OCI-LY7 (cell line): Measurements from ENCODE around the gene TMC4. TPM values are rescaled to one million over a fixed set of nuclear protein-coding genes. Genes with fewer than 3 reads are reported as not detected.

Experiments
- BruUV-seq: library from RNA; stranded (reverse); fragments of 400-500 nt; replicated peaks from 2 replicates; lab custom pipeline; 2021; lab: Mats Ljungman, UMichigan
- CTCF ChIA-PET: fragments of 300-600 bp; sonication (Branson Sonifier 250); formaldehyde crosslinking; loops from one replicate; lab custom pipeline; 2022; ENCODE audit warnings: antibody characterized with exemption; ENCODE audit not compliant: unreplicated experiment; lab: Charles Lee
- POLR2A ChIA-PET: fragments of 300-600 bp; sonication (Branson Sonifier 250); formaldehyde crosslinking; loops from one replicate; lab custom pipeline; 2022; ENCODE audit warnings: antibody characterized with exemption; lab: Charles Lee
- DNase-seq: peaks from one replicate; pipeline ENCODE4 v3.0.0-alpha.2; 2015; ENCODE audit warnings: low spot score
- H2AFZ ChIP-seq: fragments of 200-600 bp; sonication (generic), shearing (Covaris generic); 2 replicates; pipeline ENCODE4 v1.6.1; 2014; ENCODE audit warnings: mild to moderate bottlenecking, antibody characterized with exemption, low read length, moderate library complexity
- H3K27ac ChIP-seq: fragments of 200-600 bp; sonication (generic); 2 replicates; pipeline ENCODE4 v1.5.1; 2014; ENCODE audit warnings: mixed run types, low read depth, mild to moderate bottlenecking, moderate library complexity, low read length, inconsistent platforms; ENCODE audit not compliant: poor library complexity, severe bottlenecking
- H3K36me3 ChIP-seq: fragments of 200-600 bp; sonication (generic); 2 replicates; pipeline ENCODE4 v1.6.1; 2014; ENCODE audit warnings: mild to moderate bottlenecking, antibody characterized with exemption, low read length, moderate library complexity, mixed read lengths; ENCODE audit not compliant: insufficient read depth
- H3K4me1 ChIP-seq: fragments of 200-600 bp; sonication (generic); 2 replicates; pipeline ENCODE4 v1.5.1; 2014; ENCODE audit warnings: mild to moderate bottlenecking, low read length; ENCODE audit not compliant: insufficient read depth, poor library complexity, severe bottlenecking
- H3K4me2 ChIP-seq: fragments of 200-600 bp; sonication (generic); 2 replicates; pipeline ENCODE4 v1.6.1; 2014; ENCODE audit warnings: mild to moderate bottlenecking, low read length
- H3K4me3 ChIP-seq: fragments of 200-600 bp; sonication (generic); 2 replicates; pipeline ENCODE4 v1.5.1; 2014; ENCODE audit warnings: mild to moderate bottlenecking, low read depth, low read length; ENCODE audit not compliant: poor library complexity, severe bottlenecking
- H3K79me2 ChIP-seq: fragments of 200-600 bp; sonication (generic); 2 replicates; pipeline ENCODE4 v1.6.1; 2016; ENCODE audit warnings: low read depth, mild to moderate bottlenecking, low read length, moderate library complexity, mixed read lengths; ENCODE audit not compliant: insufficient read depth
- H3K9me2 ChIP-seq: fragments of 200-600 bp; sonication (generic); 2 replicates; pipeline ENCODE4 v1.6.1; 2016; ENCODE audit warnings: mild to moderate bottlenecking, low read length, mixed read lengths; ENCODE audit not compliant: insufficient read depth
- H3K9me3 ChIP-seq: fragments of 200-600 bp; sonication (generic); 2 replicates; pipeline ENCODE4 v1.6.1; 2014; ENCODE audit warnings: mild to moderate bottlenecking, mixed run types, low read length, mixed read lengths
- H4K20me1 ChIP-seq: fragments of 200-600 bp; sonication (generic); 2 replicates; pipeline ENCODE4 v1.6.1; 2014; ENCODE audit warnings: mild to moderate bottlenecking, antibody characterized with exemption, low read length, moderate library complexity, mixed read lengths; ENCODE audit not compliant: insufficient read depth
- EZH2phosphoT487 ChIP-seq: fragments of 200-600 bp; sonication (generic); IDR thresholded peaks from 2 replicates; pipeline ENCODE4 v1.6.1; 2018; ENCODE audit warnings: low read depth, borderline replicate concordance, mild to moderate bottlenecking, mixed run types, antibody characterized with exemption, low read length, moderate library complexity, mixed read lengths
- intact Hi-C: fragments of 100-400 bp; cut with micrococcal nuclease; formaldehyde crosslinking; loops from one replicate; pipeline ENCODE4 v1.10.0; 2022; ENCODE audit not compliant: unreplicated experiment
- total RNA-seq, 2 experiments: library from RNA; depleted of rRNA in 1 of 2; stranded (reverse); fragments of >200 nt in 1 of 2; shearing (Covaris generic) in 1 of 2; gene quantifications; 2 replicates each; pipeline ENCODE4 v1.2.3, GENCODE V29; 2014 to 2022
- TF ChIP-seq, protein P1 (sequence below): fragments of 200-600 bp; sonication (generic); conservative IDR thresholded peaks from 2 replicates; pipeline ENCODE4 v1.5.1; 2014; ENCODE audit warnings: mild to moderate bottlenecking, antibody characterized with exemption, low read length, moderate library complexity, mixed read lengths

The TMC4 gene
- total RNA-seq, 2 experiments from 2014 or later = not detected

DNA sequence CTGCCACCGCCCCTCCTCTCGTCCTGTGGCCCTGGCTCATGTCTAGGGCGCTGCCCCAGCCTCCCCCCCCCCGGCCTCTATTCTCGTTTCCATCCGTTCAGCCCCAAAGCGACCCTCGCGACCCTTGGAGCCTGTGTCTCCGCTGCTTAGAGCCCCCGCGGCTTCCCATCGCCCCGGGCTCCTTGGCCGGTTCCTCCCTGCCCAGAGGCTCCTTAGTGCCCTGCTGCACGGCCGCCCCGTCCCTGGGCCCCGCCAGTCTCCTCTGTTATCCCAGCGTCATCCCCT lies 44.6 kb downstream of the TMC4 start:
- intact Hi-C loops = no loop called here
- Histone ChIP-seq H2AFZ (no peak overlapping the region), H3K27ac (no peak overlapping the region)

DNA sequence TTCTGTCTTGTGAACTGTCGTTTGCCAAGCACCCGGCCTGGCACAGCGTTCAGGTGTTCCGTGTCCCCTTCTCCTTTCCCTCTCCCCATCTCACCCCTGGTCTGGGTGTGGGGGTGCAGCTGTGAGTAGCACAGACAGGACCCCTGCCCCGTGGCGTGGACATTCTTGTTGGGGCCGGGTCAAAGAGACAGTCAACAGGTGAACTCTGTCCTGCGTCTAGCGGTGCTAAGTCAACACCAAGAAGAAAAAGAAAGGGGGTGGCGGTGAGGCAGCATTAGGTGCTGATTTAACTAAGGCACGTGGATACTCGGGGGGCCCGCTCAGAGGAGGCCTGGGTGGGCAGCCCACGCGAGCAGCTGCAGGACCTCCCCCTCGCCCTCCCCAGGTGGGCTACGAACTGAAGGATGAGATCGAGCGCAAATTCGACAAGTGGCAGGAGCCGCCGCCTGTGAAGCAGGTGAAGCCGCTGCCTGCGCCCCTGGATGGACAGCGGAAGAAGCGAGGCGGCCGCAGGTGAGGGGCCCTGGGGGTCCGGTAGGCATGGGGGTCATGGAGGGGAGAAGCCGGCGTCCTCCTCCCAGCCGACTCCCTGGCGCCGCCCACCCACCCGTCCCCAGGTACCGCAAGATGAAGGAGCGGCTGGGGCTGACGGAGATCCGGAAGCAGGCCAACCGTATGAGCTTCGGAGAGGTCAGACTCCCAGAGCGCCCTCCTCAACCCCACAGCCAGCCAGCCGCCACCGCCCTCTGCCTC lies 45.1 kb downstream of the TMC4 start:
- no TSS peak for BruUV-seq
- H2AFZ ChIP-seq = no peak overlapping the region
- no peaks in the 10 kb centered on the region for H3K9me3 ChIP-seq
- no peak overlapping the region for H3K27ac ChIP-seq
- H3K36me3 ChIP-seq = peaks cover 75% of the 10 kb centered on the region
- no peaks in the 10 kb centered on the region for H3K9me2 ChIP-seq
- no peak overlapping the region for H3K4me3 ChIP-seq
- H4K20me1 ChIP-seq = no peaks in the 10 kb centered on the region
- ChIA-PET POLR2A (no interaction called here), CTCF (no interaction called here)
- no peaks in the 10 kb centered on the region for H3K79me2 ChIP-seq
- H3K4me1 ChIP-seq = no peaks in the 10 kb centered on the region
- TF ChIP-seq, protein P1, sequence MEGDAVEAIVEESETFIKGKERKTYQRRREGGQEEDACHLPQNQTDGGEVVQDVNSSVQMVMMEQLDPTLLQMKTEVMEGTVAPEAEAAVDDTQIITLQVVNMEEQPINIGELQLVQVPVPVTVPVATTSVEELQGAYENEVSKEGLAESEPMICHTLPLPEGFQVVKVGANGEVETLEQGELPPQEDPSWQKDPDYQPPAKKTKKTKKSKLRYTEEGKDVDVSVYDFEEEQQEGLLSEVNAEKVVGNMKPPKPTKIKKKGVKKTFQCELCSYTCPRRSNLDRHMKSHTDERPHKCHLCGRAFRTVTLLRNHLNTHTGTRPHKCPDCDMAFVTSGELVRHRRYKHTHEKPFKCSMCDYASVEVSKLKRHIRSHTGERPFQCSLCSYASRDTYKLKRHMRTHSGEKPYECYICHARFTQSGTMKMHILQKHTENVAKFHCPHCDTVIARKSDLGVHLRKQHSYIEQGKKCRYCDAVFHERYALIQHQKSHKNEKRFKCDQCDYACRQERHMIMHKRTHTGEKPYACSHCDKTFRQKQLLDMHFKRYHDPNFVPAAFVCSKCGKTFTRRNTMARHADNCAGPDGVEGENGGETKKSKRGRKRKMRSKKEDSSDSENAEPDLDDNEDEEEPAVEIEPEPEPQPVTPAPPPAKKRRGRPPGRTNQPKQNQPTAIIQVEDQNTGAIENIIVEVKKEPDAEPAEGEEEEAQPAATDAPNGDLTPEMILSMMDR = no peak
- TF ChIP-seq EZH2phosphoT487 = no peak
- no peak for DNase-seq
- intact Hi-C loops = no loop called here
- H3K4me2 ChIP-seq = no peak overlapping the region

More for the DNA sequence above, 44.6 kb downstream of the TMC4 start:
- Histone ChIP-seq H3K4me2 (no peak overlapping the region), H3K9me3 (no peaks in the 10 kb centered on the region), H3K4me1 (no peaks in the 10 kb centered on the region), H3K9me2 (no peaks in the 10 kb centered on the region), H3K36me3 (peaks cover 70% of the 10 kb centered on the region), H3K4me3 (no peak overlapping the region), H4K20me1 (no peaks in the 10 kb centered on the region), H3K79me2 (no peaks in the 10 kb centered on the region)
- ChIA-PET CTCF (no interaction called here), POLR2A (no interaction called here)
- TF ChIP-seq, protein P1 = no peak
- no peak for TF ChIP-seq EZH2phosphoT487
- no TSS peak for BruUV-seq
- no peak for DNase-seq

DNA sequence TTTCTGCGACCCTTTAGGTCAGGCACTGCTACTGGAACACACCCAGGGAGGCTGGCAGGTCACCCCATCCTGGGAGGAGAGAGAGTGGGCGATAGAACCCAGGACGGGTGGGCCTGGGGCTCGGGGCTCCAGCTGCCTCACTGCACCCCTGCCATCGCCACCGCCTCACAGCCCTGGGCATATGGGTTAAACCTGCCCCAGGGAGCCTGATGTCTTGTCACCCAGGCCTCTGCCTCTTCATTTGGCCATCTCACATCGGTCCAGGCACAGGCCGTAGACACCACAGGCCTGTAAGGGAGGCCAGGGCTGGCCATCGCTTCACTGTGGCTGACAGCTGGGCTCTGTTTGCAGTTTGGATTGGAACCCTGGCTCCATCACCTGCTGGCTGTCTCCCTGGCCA lies 47.2 kb downstream of the TMC4 start:
- Histone ChIP-seq H3K9me2 (no peaks in the 10 kb centered on the region), H3K27ac (no peak overlapping the region), H4K20me1 (no peaks in the 10 kb centered on the region), H3K4me2 (no peak overlapping the region), H2AFZ (no peak overlapping the region), H3K4me1 (no peaks in the 10 kb centered on the region), H3K4me3 (no peak overlapping the region), H3K9me3 (no peaks in the 10 kb centered on the region), H3K79me2 (no peaks in the 10 kb centered on the region), H3K36me3 (peaks cover 80% of the 10 kb centered on the region)
- TF ChIP-seq, protein P1 = no peak
- TF ChIP-seq EZH2phosphoT487 = no peak
- no TSS peak for BruUV-seq
- POLR2A ChIA-PET = no interaction called here
- CTCF ChIA-PET = no interaction called here
- no peak for DNase-seq
- intact Hi-C loops = no loop called here
